Measurements from ENCODE around the gene SLC35A3. TPM values are rescaled to one million over a fixed set of nuclear protein-coding genes. Genes with fewer than 3 reads are reported as not detected.

Gene SLC35A3
- total and polyA plus RNA-seq, 9 of the 15 experiments (the other 6 are each of a cell fraction or from before 2014, with no cell fraction given), result 3.5 to 21.7 (median 13.2) TPM

- TF ChIP-seq HOMEZ (CRISPR knock-in tag; IDR thresholded peaks at IDR 0.05) (no peak), HDAC3 (IDR thresholded peaks at IDR 0.05; ENCODE audit: borderline replicate concordance, partially characterized antibody) (peak; percentile 25), ZFPM2 (CRISPR knock-in tag; IDR thresholded peaks at IDR 0.05) (no peak), ZNF263 (CRISPR knock-in tag; IDR thresholded peaks at IDR 0.05; ENCODE audit: borderline replicate concordance) (no peak), RBM17 (IDR thresholded peaks at IDR 0.05; ENCODE audit: borderline replicate concordance, low read depth, low read length) (no peak), ARHGAP35 (IDR thresholded peaks at IDR 0.05; ENCODE audit: partially characterized antibody) (no peak), CCNT2 (IDR thresholded peaks at IDR 0.05; ENCODE audit: borderline replicate concordance, extremely low read depth, insufficient read length, low read depth, low read length) (no peak), GTF2E2 (tag; IDR thresholded peaks at IDR 0.05) (no peak), KLF1 (tag; IDR thresholded peaks at IDR 0.05) (no peak), HDAC8 (tag; IDR thresholded peaks at IDR 0.05) (no peak), E2F3 (CRISPR knock-in tag; IDR thresholded peaks at IDR 0.05) (no peak), GATAD2B (IDR thresholded peaks at IDR 0.05; ENCODE audit: borderline replicate concordance) (no peak), ZKSCAN3 (CRISPR knock-in tag; IDR thresholded peaks at IDR 0.05) (no peak), ZNF133 (CRISPR knock-in tag; IDR thresholded peaks at IDR 0.05) (no peak), ILF3 (IDR thresholded peaks at IDR 0.05; ENCODE audit: borderline replicate concordance) (no peak), TCF3 (CRISPR knock-in tag; IDR thresholded peaks at IDR 0.05) (peak; percentile 79), ZBTB11 (CRISPR knock-in tag; IDR thresholded peaks at IDR 0.05) (no peak)
- TF ChIP-seq, protein P1, sequence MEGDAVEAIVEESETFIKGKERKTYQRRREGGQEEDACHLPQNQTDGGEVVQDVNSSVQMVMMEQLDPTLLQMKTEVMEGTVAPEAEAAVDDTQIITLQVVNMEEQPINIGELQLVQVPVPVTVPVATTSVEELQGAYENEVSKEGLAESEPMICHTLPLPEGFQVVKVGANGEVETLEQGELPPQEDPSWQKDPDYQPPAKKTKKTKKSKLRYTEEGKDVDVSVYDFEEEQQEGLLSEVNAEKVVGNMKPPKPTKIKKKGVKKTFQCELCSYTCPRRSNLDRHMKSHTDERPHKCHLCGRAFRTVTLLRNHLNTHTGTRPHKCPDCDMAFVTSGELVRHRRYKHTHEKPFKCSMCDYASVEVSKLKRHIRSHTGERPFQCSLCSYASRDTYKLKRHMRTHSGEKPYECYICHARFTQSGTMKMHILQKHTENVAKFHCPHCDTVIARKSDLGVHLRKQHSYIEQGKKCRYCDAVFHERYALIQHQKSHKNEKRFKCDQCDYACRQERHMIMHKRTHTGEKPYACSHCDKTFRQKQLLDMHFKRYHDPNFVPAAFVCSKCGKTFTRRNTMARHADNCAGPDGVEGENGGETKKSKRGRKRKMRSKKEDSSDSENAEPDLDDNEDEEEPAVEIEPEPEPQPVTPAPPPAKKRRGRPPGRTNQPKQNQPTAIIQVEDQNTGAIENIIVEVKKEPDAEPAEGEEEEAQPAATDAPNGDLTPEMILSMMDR (IDR thresholded peaks at IDR 0.05 in 2 of 3, conservative IDR thresholded peaks at IDR 0.05 in 1 of 3; ENCODE audit: insufficient read depth in 2 of 3, low read depth in 1 of 3, low read length in 3 of 3), result no peak
- TF ChIP-seq, protein P2, sequence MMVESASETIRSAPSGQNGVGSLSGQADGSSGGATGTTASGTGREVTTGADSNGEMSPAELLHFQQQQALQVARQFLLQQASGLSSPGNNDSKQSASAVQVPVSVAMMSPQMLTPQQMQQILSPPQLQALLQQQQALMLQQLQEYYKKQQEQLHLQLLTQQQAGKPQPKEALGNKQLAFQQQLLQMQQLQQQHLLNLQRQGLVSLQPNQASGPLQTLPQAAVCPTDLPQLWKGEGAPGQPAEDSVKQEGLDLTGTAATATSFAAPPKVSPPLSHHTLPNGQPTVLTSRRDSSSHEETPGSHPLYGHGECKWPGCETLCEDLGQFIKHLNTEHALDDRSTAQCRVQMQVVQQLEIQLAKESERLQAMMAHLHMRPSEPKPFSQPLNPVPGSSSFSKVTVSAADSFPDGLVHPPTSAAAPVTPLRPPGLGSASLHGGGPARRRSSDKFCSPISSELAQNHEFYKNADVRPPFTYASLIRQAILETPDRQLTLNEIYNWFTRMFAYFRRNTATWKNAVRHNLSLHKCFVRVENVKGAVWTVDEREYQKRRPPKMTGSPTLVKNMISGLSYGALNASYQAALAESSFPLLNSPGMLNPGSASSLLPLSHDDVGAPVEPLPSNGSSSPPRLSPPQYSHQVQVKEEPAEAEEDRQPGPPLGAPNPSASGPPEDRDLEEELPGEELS (CRISPR knock-in tag; IDR thresholded peaks at IDR 0.05; ENCODE audit: borderline replicate concordance), result no peak
Observed at GRCh38 chr1:99943223-99943794, 26.5 kb upstream of the SLC35A3 start (continued).
